Stimulated activated CD4-positive, alpha-beta T cell treated with anti-CD3 and anti-CD28 coated beads, Interleukin-2, amount 100 ng/mL, for 48 hours (primary cell): ENCODE results near the gene HSPE1.
"Not testable (repeated sequence)": the region's sequence is repeated elsewhere in the genome, so short reads cannot be mapped to it uniquely, and the experiment has no call there.

ENCODE experiments used
- DNase-seq, 2 donors: peaks; one replicate each; pipeline ENCODE4 v3.0.0-alpha.2; 2020

HSPE1 gene

GRCh38 chr2:197499594-197500502, at the start of gene HSPE1, which contains the start of gene HSPD1:
Gene HSPE1, plus strand, starts transcription at chr2:197500379. Its CDS starts 58 bp downstream, at chr2:197500437.
Gene HSPD1, minus strand, starts transcription at chr2:197499840. Its CDS starts 992 bp downstream, at chr2:197498848.
- DNase-seq = peak; percentile 94 to 98

GRCh38 chr2:197450465-197450864, 49.7 kb upstream of the HSPE1 start:
- no peak for DNase-seq

- not testable (repeated sequence) for DNase-seq
Measured at GRCh38 chr2:197450935-197451358, 49.2 kb upstream of the HSPE1 start.

DNA sequence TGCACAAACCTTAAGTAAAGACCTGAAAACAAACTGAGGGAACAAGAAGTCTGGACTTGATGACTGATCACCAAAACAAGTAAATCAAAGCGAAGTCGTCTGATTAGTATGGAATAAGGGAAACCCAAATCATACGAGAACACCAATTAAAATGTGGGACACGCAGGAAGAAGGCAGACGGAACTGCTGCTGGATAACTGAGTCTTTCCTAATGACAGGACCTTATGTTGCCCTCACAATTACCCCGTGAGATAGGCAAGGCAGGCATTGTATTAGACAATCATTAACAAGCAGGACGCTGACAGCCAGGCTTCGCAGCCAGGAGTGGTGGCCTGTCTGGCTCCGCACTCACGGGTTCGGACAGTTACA, 47.4 kb upstream of the HSPE1 start:
- no peak for DNase-seq

DNA sequence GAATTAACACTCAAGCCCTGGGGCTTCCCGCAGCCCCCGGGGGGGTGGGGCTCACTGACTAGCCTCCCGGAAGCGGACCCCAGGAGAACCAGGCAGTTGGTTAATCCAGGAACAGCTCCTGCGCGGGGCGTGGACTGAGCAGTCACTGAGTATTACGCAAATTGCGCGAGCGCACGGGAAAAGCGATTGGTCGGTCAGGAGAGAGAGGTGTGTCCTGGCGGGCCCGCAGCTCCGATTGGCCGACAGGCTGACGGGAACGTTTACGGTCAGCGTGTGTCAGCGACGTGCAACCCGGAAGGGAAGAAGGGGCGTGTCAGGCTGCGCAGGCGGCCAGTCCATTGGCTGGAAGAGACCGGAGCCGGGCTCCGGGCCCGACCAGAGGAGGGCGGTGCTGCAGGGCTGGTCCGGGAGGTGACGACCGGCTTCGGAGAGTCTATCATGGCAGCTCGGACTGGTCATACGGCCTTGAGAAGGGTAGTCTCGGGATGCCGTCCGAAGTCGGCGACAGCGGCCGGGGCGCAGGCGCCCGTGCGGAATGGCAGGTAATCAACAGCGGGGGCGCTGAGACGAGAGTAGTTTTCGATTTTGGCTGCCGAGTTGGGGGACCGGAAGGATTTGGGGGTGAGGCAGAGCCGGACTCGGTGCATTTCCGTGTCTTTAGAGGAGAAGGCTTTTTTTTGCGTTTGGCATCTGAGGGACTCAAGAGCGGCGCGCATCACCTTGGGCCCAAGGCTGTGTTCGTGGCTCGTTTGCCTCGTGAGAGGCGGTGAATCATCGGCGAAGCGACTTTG, 46.9 kb upstream of the HSPE1 start, which contains the start of gene COQ10B:
Gene COQ10B (plus strand): TSS at position 430 of the 791 bp plus-strand sequence. CDS start 9 bp downstream, at position 439.
- peak; percentile 93 to 94 for DNase-seq

- no peak for DNase-seq
Measured at GRCh38 chr2:197453914-197454398, 46.2 kb upstream of the HSPE1 start.

DNA sequence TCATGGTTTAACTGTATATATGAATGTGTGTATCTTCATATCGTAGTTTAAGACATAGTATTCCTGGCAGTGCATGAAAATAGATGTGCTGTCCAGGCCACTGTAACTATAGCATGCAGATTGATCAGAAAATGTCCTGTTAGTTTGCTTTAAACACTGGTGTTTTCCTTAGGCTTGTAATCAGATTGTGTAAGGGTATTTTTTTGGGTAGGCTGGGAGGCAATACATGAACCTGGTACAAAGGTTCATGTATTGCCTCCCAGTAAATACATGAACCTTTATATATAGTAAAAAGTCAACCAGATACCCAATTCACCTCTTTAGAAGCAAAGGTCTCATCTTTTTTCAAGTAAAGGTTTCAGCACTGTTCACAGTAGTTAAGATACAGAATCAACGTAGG, 45.3 kb upstream of the HSPE1 start:
- no peak for DNase-seq

DNA sequence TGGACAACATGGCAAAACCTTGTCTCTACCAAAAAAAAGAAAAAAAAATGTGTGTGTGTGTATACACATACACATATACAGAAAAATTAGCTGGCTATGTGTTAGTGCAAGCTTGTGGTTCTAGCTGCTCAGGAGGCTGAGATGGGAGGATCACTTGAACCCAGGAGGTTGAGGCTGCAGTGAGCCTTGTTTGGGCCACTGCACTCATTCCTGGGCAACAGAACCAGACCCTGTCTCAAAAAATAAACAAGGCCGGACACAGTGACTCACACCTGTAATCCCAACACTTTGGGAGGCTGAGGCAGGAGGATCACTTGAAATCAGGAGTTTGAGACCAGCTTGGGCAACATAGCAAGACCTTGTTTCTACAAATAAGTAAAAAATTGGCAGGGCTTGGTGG, 44.8 kb upstream of the HSPE1 start:
- DNase-seq = no peak

- no peak for DNase-seq
Measured at GRCh38 chr2:197460649-197461048, 39.5 kb upstream of the HSPE1 start.

DNA sequence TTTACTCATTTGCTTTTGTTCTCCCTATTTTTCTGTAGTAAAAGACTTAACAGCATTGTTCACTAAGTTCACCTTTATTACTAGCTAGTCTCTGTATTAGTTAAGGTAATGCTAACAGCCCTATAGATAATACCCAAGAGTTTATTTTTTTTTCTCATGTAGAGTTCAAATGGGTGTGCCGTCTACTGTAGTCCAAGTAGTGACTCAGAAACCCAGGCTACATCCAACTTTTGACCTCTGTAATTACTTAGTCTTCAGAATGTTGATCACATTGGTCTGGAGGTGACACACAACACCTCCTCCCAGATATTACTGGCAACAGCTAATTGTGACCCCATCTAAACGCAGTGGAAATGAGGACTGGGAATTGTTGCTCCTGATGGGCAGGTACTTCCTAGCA, 39.1 kb upstream of the HSPE1 start:
- DNase-seq = no peak

GRCh38 chr2:197464175-197464574, 36.0 kb upstream of the HSPE1 start:
- no peak for DNase-seq

GRCh38 chr2:197472166-197472565, 28.0 kb upstream of the HSPE1 start:
- no peak for DNase-seq

DNA sequence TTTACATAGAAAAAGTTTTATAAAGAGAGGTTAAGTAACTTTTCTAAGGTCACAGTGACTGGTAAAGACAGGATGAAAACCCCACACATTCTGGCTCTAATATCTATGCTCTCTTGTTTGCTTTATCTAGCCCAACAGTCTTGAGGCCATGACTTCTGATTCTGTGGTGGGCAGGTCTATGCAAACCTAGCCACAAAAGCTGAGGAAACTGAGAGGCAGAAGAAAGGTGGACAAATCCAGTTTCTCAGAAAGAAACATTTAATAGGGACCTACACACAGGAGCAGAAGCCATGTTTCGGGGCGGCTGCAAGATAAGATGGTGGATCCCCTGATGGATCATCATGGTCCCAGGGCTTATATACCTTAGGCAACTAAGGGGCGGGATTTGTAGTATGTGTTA, 22.4 kb upstream of the HSPE1 start:
- DNase-seq = no peak

GRCh38 chr2:197480165-197481036, 19.8 kb upstream of the HSPE1 start:
- DNase-seq = no peak

- DNase-seq = not testable (repeated sequence)
Measured at GRCh38 chr2:197484248-197484647, 15.9 kb upstream of the HSPE1 start.

- DNase-seq = no peak
Measured at GRCh38 chr2:197486175-197486574, 14.0 kb upstream of the HSPE1 start.

DNA sequence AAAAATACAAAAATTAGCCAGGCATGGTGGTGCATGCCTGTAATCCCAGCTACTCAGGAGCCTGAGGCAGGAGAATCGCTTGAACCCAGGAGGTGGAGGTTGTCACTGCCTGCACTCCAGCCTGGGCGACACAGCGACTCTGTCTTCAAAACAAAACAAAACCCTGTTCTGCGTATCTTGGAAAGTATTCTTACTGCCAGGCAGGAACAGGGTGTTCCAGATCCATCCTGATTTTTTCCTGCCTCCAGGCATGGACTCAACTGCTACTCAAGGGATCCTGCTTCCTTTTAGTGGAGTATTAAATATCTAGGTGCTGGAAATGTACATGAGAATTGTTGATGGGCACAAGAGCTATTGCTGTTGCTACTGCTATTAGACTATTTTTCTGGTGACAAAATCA, 12.8 kb upstream of the HSPE1 start:
- DNase-seq = no peak

- DNase-seq = no peak
Measured at GRCh38 chr2:197495433-197496134, 4.6 kb upstream of the HSPE1 start.

GRCh38 chr2:197496695-197497094, 3.5 kb upstream of the HSPE1 start:
- no peak for DNase-seq

DNA sequence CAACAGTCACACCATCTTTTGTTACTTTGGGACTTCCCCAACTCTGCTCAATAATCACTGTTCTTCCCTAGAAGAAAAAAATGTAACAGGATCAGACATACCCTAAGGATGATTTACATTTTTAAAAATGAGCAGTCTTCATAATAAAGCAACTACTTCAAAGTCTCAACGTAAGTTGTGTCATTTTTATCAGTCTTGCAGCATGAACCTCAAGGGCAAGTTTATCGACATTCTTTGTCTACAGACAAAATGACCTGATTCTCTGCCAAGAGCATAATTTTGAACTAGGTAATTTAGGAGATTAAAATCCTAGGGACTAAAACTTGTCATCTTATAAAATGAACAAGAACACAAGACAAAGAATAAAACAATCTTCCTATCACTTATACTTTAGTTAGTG, 2.9 kb upstream of the HSPE1 start:
- no peak for DNase-seq

- DNase-seq = no peak
Measured at GRCh38 chr2:197498235-197498936, 1.8 kb upstream of the HSPE1 start.
